ENCODE results near the gene CA5B.

GRCh38 chrX:15804563-15804962, 66.5 kb downstream of the CA5B start:
- TF ChIP-seq CTCF (conservative IDR thresholded peaks at IDR 0.05 in 1 of 2, IDR thresholded peaks at IDR 0.05 in 1 of 2; ENCODE audit: extremely low read depth in 1 of 2, insufficient read depth in 1 of 2, low read depth in 1 of 2, low read length in 2 of 2) (no peak), EZH2 (IDR thresholded peaks at IDR 0.05; ENCODE audit: borderline replicate concordance, low read length) (no peak)

All from mammary epithelial cell (primary cell).